Activated CD8-positive, alpha-beta T cell treated with anti-CD3 and anti-CD28 coated beads for 36 hours (primary cell): Measurements from ENCODE around the gene ZNF524. TPM values are rescaled to one million over a fixed set of nuclear protein-coding genes. Genes with fewer than 3 reads are reported as not detected.
A peak's percentile ranks its signal among the peaks of the same experiment; 100 is the strongest.

Experiments
- ATAC-seq: fragments of 200-7000 bp; cut with Tn5 transposase; one replicate; pipeline ENCODE4 v1.10.0; 2021; ENCODE audit warnings: mild to moderate bottlenecking, moderate library complexity
- CTCF ChIA-PET: fragments of 350-600 bp; sonication (Branson Sonifier 250); formaldehyde crosslinking; loops from one replicate; lab custom pipeline; 2021; ENCODE audit warnings: antibody characterized with exemption; lab: Charles Lee
- POLR2A ChIA-PET: fragments of 350-600 bp; sonication (Branson Sonifier 250); formaldehyde crosslinking; loops from one replicate; lab custom pipeline; 2021; ENCODE audit warnings: antibody characterized with exemption; lab: Charles Lee
- DNase-seq: peaks from one replicate; pipeline ENCODE4 v3.0.0-alpha.2; 2020
- H3K27ac Mint-ChIP-seq: one replicate; pipeline ENCODE4 v1.8.0; 2021; ENCODE audit warnings: mild to moderate bottlenecking, mixed read lengths
- H3K27me3 Mint-ChIP-seq: one replicate; pipeline ENCODE4 v1.8.0; 2021; ENCODE audit warnings: mixed read lengths
- H3K36me3 Mint-ChIP-seq: one replicate; pipeline ENCODE4 v1.8.0; 2021; ENCODE audit warnings: low read depth, mixed read lengths
- H3K4me1 Mint-ChIP-seq: one replicate; pipeline ENCODE4 v1.8.0; 2021; ENCODE audit warnings: low read depth, mixed read lengths
- H3K4me3 Mint-ChIP-seq: one replicate; pipeline ENCODE4 v1.8.0; 2021; ENCODE audit warnings: mild to moderate bottlenecking, moderate library complexity, mixed read lengths
- H3K9me3 Mint-ChIP-seq: one replicate; pipeline ENCODE4 v1.8.0; 2021; ENCODE audit warnings: mixed read lengths
- CTCF ChIP-seq: fragments of 200-600 bp; IDR thresholded peaks from one replicate; pipeline ENCODE4 v1.8.0; 2022; ENCODE audit warnings: antibody characterized with exemption, mild to moderate bottlenecking
- intact Hi-C: fragments of 100-400 bp; cut with micrococcal nuclease; formaldehyde crosslinking; loops from one replicate; pipeline ENCODE4 v1.10.0; 2022
- total RNA-seq, 2 experiments: library from RNA; stranded (reverse); gene quantifications; one replicate each; pipeline ENCODE4 v1.2.3, GENCODE V29; 2021

The ZNF524 gene
- total RNA-seq, 2 experiments from 2014 or later = 11.0 to 12.3 TPM

- POLR2A ChIA-PET = interaction anchor here (1.0 to 3.2 kb wide), 11 partner anchors 9 to 62 kb away, joined by 3 to 12 read pairs (median 5); partner anchors contain the start of genes FIZ1, U2AF2, ZNF524 and ZNF579
- peak; percentile 25 for ATAC-seq
- peaks cover 4% of the 10 kb centered on the region for H3K9me3 Mint-ChIP-seq
- peaks cover 51% of the 10 kb centered on the region for H3K4me1 Mint-ChIP-seq
- H3K4me3 Mint-ChIP-seq = peak overlapping the region; percentile 82
- H3K27ac Mint-ChIP-seq = peak overlapping the region; percentile 99
- peaks cover 52% of the 10 kb centered on the region for H3K36me3 Mint-ChIP-seq
- CTCF ChIA-PET = interaction anchor here (1.0 to 1.9 kb wide), 5 partner anchors 10 to 36 kb away, joined by 3 to 15 read pairs (median 7); partner anchors contain the start of gene U2AF2
- intact Hi-C loops = no loop called here
- no peak for TF ChIP-seq CTCF
- H3K27me3 Mint-ChIP-seq = no peaks in the 10 kb centered on the region
- peak; percentile 59 for DNase-seq
Measured at GRCh38 chr19:55642153-55643002, 42.3 kb downstream of the ZNF524 start.

GRCh38 chr19:55643003-55643886, 43.2 kb downstream of the ZNF524 start, which contains the start of gene ZNF581:
TSS of gene ZNF581 (plus strand) at chr19:55643649. CDS start at chr19:55644572, 923 bp downstream.
- CTCF ChIA-PET = interaction anchor here (1.0 to 1.9 kb wide), 5 partner anchors 10 to 37 kb away, joined by 3 to 15 read pairs (median 7); partner anchors contain the start of gene U2AF2
- no peak for TF ChIP-seq CTCF
- H3K9me3 Mint-ChIP-seq = peaks cover 4% of the 10 kb centered on the region
- H3K36me3 Mint-ChIP-seq = peaks cover 49% of the 10 kb centered on the region
- intact Hi-C loops = no loop called here
- peak; percentile 57 for ATAC-seq
- POLR2A ChIA-PET = interaction anchor here (1.2 to 3.2 kb wide), 10 partner anchors 7 to 63 kb away, joined by 3 to 12 read pairs (median 6); partner anchors contain the start of genes FIZ1, U2AF2, ZNF524 and ZNF579
- H3K27ac Mint-ChIP-seq = peak within 1 kb of the TSS; percentile 99
- peak; percentile 94 for DNase-seq
- H3K4me3 Mint-ChIP-seq = peak within 1 kb of the TSS; percentile 82
- peaks cover 47% of the 10 kb centered on the region for H3K4me1 Mint-ChIP-seq
- H3K27me3 Mint-ChIP-seq = no peaks in the 10 kb centered on the region

DNA sequence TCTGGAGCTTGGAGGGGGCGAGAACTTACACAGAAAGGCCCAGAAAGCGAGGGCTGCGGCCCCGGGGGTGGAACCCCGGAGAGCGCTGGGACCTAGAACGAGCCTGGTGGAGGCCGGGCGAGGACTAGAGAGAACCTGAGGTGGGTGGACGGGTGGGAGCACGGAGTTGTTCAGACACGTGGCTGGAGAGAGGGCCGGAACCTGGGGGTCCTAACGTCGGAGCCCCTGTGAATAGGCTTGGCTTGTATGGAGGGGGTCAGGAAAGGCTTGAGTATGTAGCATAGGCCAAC, 43.7 kb downstream of the ZNF524 start:
- Mint-ChIP-seq H3K27ac (peak overlapping the region; percentile 96), H3K27me3 (no peaks in the 10 kb centered on the region), H3K36me3 (peaks cover 45% of the 10 kb centered on the region), H3K4me3 (peak overlapping the region; percentile 82), H3K9me3 (peaks cover 4% of the 10 kb centered on the region), H3K4me1 (peaks cover 47% of the 10 kb centered on the region)
- intact Hi-C loops = no loop called here
- ChIA-PET CTCF (interaction anchor here (1.6 to 2.6 kb wide), 2 partner anchors 10 to 11 kb away, joined by 4 to 7 read pairs; no protein-coding TSS in a partner anchor), POLR2A (interaction anchor here (1.2 to 3.2 kb wide), 4 partner anchors 8 to 13 kb away, joined by 3 to 12 read pairs (median 7); partner anchors contain the start of gene U2AF2)
- no peak for DNase-seq
- TF ChIP-seq CTCF = no peak
- ATAC-seq = no peak

DNA sequence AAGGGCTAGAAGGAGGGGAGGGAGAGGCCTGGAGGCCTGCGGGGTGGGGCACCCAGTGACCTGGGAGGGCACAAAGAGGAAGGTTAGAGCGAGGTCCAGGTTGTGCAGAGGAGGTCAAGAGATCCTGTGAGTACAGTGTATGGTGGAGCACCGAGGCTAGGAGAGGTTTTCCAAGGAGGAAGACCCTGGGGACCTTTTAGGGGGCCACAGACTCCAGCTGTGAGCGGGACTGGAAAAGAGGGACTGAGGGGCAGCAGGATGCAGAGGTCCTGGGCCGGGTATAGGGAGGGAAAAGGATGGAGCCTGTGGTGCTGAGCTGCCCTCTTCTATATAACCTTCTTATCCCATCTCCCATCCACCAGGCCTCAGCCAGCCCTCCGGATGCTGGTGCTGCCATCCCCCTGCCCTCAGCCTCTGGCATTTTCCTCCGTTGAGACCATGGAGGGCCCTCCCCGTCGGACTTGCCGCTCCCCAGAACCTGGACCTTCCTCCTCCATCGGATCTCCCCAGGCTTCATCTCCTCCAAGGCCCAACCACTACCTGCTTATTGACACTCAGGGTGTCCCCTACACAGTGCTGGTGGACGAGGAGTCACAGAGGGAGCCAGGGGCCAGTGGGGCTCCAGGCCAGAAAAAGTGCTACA, 44.2 kb downstream of the ZNF524 start:
- peak overlapping the region; percentile 96 for H3K27ac Mint-ChIP-seq
- H3K4me1 Mint-ChIP-seq = peaks cover 46% of the 10 kb centered on the region
- no peak for ATAC-seq
- H3K9me3 Mint-ChIP-seq = no peaks in the 10 kb centered on the region
- intact Hi-C loops = no loop called here
- ChIA-PET POLR2A (interaction anchor here (1.2 to 3.2 kb wide), 4 partner anchors 8 to 10 kb away, joined by 3 to 12 read pairs (median 8); partner anchors contain the start of gene U2AF2), CTCF (interaction anchor here (1.2 to 2.6 kb wide), 3 partner anchors 9 to 12 kb away, joined by 4 to 7 read pairs (median 4); no protein-coding TSS in a partner anchor)
- H3K4me3 Mint-ChIP-seq = peak overlapping the region; percentile 82
- DNase-seq = no peak
- no peaks in the 10 kb centered on the region for H3K27me3 Mint-ChIP-seq
- TF ChIP-seq CTCF = no peak
- H3K36me3 Mint-ChIP-seq = peaks cover 41% of the 10 kb centered on the region
